Left renal pelvis (tissue), 4 donors: ENCODE data around the gene CCDC97. TPM values are rescaled to one million over a fixed set of nuclear protein-coding genes. Genes with fewer than 3 reads are reported as not detected.
"Not testable (repeated sequence)": the region's sequence is repeated elsewhere in the genome, so short reads cannot be mapped to it uniquely, and the experiment has no call there.

Source experiments
- DNase-seq, 4 donors: peaks; one replicate each; pipeline ENCODE4 v3.0.0-alpha.2; 2013; ENCODE audit warnings: low read depth in 4 of 4, low spot score in 3 of 4
- polyA plus RNA-seq, 4 donors: library from polyadenylated mRNA; unstranded; fragments of 120-200 nt; gene quantifications; one replicate each; pipeline ENCODE4 v1.2.1, GENCODE V29; 2013; ENCODE audit not compliant: insufficient read length in 4 of 4

The CCDC97 gene
- polyA plus RNA-seq: 10 to 100 TPM; 30.6 to 35.1 (median 33.3) TPM

DNA sequence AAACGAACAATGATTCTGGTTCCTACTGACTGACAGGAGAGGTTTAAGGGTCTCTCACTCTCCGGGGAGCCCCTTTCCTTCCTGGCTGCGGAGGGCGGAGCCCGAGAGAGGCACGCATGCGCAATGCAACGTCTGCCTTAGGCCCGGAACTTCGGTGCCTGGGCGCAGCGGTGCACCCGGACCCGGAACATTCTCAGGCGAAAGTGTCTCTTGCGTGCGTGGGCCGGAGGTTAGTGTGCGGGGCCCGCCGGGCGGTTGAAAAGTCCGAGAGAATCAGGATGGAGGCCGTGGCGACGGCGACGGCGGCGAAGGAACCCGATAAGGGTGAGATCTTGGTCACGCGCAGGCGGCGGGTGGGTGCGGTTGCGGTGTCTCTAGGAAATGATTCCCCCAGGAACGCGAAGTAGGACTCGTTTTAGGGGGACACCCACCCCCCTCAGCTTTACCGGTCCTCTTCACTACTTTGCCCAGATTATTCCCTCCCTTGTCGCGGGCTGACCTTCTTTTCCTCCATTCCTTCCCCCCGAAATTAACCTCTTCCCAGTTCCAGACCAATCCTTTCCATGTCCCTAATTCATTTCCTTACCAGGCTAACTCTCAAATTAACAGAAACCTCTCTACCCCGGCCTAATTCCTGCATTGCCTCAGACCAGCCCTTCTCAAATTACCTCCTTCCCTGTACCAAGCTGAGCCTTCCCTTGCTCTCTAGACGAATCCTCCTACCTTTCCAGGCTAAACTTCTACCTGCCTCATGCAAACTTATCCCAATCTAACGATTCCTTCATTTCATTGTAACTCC, at the start of gene CCDC97:
CCDC97 (plus strand) TSS at position 140 of the 799 bp plus-strand sequence; CDS start at position 279, 139 bp downstream.
- peak; percentile 80 to 86 (median 83) for DNase-seq

- DNase-seq: peak in 2 of 4 donors; percentile 1 to 7
Measured at GRCh38 chr19:41261474-41262190, 48.3 kb upstream of the CCDC97 start.

DNA sequence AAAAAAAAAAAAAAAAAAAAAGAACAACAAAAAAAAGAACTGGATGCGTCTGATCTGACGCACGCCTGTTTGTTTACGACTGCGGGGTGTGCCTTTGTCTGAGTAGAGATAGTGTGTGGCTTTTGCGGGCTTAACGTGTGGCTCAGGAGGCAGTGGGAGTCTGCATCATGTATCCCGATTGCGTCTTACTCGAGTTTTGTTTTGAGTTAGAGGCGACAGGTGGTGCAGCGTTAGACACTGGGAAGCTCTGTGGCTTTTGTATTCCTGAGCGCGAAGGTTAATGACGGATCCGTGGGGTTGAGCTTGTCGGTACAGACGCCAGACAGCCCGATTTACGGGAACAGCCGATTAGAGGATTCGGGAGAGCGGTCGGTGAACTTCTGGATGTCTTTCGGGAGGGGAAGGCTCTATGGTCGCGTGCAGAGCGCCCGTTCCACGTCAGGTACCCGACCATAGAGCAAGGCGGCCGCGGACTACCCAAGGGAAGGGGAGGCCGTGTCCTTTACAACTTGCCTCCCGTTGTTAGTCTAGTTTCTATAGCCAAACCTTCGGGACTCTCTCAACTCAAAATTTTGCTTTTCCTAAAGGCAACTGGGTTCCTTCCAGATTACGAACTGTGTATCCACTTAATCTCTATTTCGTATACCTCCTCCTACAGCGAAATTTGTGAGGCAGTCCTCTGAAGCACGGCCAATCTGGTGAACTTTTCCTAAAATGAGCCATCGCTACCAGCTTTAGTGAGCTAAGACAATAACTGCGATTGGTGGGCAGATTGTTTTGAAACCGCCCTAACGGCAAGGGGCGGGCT, 46.7 kb upstream of the CCDC97 start:
- DNase-seq: peak in 3 of 4 donors; percentile 42 to 64 (median 48)

DNA sequence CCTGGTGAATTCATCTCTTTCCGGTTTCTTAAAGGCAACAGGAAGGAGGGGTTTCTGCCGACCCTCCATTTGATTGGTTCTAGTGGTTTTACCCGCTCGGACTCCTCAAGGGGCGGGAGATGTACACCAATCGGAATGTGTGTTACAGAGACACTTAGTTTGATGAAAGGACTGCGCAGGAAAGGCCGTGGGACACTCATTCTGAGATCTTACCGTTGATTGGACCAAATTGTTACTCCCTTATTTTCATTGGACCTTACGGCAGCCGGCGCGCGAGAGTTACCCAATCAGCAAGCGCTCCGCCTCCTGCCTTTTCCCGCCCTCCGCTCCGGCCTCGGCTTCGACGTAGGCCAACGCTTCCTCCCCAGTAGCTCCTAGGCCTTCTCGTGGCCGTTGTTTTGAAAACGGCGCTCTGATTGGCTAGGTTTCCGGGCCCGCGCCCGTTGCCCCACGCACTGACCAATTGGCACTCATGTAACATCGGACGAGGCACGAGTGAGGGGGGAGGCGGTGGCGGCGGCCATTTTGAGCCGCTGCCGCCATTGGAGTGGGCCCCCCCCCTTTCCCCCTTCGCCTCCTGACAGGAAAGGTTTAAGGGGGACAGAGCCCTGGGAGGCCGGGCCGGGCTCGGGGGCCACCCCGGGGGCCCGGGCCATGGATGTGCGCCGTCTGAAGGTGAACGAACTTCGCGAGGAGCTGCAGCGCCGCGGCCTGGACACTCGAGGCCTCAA, 46.0 kb upstream of the CCDC97 start, which contains the start of gene HNRNPUL1:
HNRNPUL1 (plus strand) TSS at position 523 of the 731 bp plus-strand sequence; CDS start at position 655, 132 bp downstream.
- peak; percentile 100 for DNase-seq

GRCh38 chr19:41264581-41265394, 45.2 kb upstream of the CCDC97 start:
- peak; percentile 16 to 26 (median 21) for DNase-seq

GRCh38 chr19:41265395-41266153, 44.4 kb upstream of the CCDC97 start:
- DNase-seq: peak; percentile 12 to 20 (median 16)

GRCh38 chr19:41269055-41269454, 40.9 kb upstream of the CCDC97 start:
- no peak for DNase-seq

GRCh38 chr19:41269571-41269970, 40.4 kb upstream of the CCDC97 start:
- no peak for DNase-seq

DNA sequence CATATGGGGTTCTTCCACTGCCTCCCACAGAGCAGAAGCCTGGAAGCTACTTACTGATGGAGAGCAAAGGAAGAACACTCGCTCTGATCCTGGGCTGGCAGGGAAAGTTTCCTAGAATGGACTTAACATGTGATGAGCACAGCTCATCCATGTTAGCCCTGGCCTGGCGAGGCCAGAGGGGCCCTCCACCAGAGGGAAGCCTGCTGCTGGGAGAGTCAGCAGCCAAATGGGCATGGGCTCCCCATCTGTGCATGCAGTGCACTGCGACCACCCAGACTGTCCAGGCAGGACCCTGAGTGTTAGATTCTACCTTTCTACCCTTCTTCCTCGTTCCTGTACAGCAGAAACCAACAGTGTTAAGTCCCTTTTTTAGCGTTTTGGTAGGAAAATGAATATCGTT, 36.9 kb upstream of the CCDC97 start:
- no peak for DNase-seq

GRCh38 chr19:41274802-41275201, 35.2 kb upstream of the CCDC97 start:
- DNase-seq: no peak

DNA sequence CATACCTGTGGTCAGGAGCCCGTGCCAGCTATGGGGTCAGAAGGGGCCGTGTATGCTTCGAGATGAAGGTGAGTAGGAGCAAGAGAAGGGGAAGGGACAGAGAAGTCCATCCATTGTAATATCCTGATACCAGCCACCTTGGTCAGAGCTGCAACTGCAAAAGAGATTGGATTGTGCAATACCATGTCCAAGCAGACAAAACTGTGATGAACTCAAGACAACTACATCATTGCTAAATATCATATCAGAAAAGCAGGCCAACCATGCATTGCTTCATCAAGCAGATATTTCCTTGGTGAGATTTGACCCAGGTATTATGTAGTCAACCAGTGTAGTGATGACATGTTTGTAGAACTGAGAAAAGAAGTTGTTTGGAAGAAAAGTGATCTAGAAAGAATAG, 33.7 kb upstream of the CCDC97 start:
- DNase-seq: no peak

- no peak for DNase-seq
Measured at GRCh38 chr19:41278478-41278877, 31.5 kb upstream of the CCDC97 start.

DNA sequence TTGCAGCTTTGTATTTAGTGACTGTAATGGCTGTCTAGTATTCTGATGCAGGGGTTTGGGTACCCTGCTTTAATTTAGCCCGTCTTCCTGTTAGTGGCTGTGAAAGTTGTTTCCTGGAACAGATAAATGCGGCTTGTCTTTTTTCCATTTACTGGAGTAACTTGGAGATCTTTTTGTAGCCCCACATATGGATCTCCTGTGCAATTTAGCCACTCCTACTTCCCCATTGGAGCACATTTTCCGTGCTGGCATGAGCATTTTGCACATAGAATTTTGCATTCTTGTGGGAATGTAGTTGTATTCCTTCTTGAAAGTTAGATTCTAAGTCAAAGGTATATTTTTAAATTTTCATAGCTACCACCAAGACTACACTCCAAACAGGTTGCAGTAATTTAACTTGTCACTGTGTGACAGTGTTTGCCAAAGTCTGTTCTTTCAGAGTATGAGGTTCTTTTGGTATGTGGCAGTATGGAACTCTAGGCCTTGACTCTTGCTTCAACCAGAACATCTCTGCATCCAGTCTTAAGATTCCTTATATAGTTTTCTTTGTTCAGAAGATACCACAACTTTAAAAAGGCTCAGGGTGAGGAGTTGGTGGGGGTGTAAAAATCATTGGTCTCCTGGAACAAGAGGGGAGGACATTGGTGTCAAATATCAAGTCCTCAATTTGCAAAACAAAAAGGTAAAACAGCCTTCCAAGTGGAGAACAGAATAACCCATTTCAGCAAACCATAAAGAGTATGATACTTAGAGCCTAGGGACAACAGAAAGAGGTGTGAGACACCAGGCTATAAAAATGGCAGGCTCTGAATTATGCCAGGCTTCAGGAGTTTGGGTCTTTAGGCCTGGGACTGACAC, 21.1 kb upstream of the CCDC97 start:
- no peak for DNase-seq

- DNase-seq: not testable (repeated sequence)
Measured at GRCh38 chr19:41289814-41290213, 20.2 kb upstream of the CCDC97 start.

DNA sequence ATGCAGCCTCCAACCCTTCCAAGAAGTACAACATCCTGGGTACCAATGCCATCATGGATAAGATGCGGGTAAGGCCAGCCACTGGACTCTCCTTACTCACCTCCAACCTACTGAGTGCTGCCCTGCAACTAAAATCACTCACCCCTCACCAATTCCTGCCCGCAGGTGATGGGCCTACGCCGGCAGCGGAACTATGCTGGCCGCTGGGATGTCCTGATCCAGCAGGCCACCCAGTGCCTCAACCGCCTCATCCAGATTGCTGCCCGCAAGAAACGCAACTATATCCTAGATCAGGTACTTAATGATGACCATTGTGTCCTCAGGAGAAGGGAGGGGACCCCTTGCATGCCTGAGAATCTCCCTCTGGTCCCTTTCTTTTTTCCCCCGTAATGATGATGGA, 15.6 kb upstream of the CCDC97 start:
- no peak for DNase-seq

DNA sequence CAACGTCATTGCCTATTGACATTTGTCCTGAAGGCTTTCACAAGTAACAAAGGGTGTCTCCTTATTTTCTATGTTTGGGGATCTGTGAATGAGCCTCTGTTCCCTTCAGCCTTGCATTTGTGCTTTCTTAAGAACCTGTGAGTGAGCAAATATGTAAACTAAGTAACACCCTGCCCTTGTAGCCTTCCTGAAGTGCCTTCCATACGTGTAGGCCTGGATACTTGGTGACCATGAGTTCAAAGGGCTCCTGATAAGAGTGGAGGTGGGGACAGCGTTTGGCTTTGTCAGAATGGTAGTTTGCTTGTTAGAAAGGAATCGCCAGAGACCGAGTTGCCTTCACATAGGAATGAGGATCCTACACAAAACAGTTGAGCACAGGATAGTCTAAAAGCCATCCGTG, 14.5 kb upstream of the CCDC97 start:
- no peak for DNase-seq

GRCh38 chr19:41296433-41296871, 13.5 kb upstream of the CCDC97 start:
- DNase-seq: no peak
